GM21526 (cell line): Measurements from ENCODE around the gene SMKR1.
"Not testable (repeated sequence)": the region's sequence is repeated elsewhere in the genome, so short reads cannot be mapped to it uniquely, and the experiment has no call there.

Source experiments
- ATAC-seq: cut with Tn5 transposase; IDR thresholded peaks from one replicate; pipeline ENCODE4 v1.9.1; 2021; ENCODE audit warnings: moderate library complexity; ENCODE audit not compliant: unreplicated experiment, low FRiP score

Gene SMKR1

GRCh38 chr7:129501760-129502707 lies at the start of gene SMKR1:
Gene SMKR1 (plus strand): TSS chr7:129502531. CDS start chr7:129502825, 294 bp downstream.
- ATAC-seq: peak; percentile 92

GRCh38 chr7:129452589-129453231 lies 49.6 kb upstream of the SMKR1 start:
- no peak for ATAC-seq

- no peak for ATAC-seq
Observed at GRCh38 chr7:129453510-129454248, 48.7 kb upstream of the SMKR1 start.

- ATAC-seq: no peak
Observed at GRCh38 chr7:129454249-129454551, 48.1 kb upstream of the SMKR1 start.

DNA sequence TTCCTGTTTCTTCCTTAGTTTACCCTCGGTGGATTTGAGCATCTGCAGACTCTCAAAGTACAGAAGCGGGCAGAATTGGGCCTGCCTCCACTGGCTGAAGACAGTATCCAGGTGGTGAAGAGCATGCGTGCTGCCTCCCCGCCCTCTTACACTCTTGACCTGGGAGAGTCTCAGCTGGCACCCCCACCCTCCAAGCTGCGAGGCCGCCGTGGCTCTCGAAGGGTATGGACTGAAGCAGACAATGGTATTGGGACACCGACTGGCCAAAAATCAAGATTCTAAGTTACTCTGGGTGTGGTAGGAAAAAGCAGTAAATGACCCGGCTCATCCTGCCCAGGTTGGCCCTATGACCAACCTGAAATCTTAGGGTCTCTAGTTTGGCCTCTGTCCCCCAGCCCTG lies 45.9 kb upstream of the SMKR1 start:
- ATAC-seq: no peak

GRCh38 chr7:129457101-129457500 lies 45.2 kb upstream of the SMKR1 start:
- no peak for ATAC-seq

GRCh38 chr7:129458171-129458570 lies 44.2 kb upstream of the SMKR1 start:
- ATAC-seq: no peak

- ATAC-seq: no peak
Observed at GRCh38 chr7:129461809-129462208, 40.5 kb upstream of the SMKR1 start.

GRCh38 chr7:129462420-129462819 lies 39.9 kb upstream of the SMKR1 start:
- no peak for ATAC-seq

DNA sequence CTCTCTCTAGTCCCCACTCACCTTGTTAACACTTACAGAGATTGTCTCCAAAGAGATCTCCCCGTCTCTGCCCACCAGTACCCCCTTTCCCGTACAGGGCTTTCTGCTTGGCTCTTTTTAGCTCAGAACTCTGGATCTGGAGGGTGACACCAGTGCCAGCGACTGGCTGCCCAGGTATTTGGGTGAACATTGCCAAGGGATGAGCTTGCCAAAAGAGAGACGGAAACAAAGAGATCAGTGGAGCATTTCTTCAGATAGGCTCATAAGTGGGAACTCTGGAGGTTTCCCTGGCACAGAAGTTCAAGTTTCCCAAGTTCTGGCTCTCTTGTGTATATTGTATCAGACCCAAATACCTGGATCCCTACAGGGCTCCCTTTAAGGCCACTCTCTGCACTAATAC lies 38.1 kb upstream of the SMKR1 start:
- ATAC-seq: no peak

GRCh38 chr7:129465080-129465479 lies 37.3 kb upstream of the SMKR1 start:
- ATAC-seq: no peak

- no peak for ATAC-seq
Observed at GRCh38 chr7:129466796-129467195, 35.5 kb upstream of the SMKR1 start.

DNA sequence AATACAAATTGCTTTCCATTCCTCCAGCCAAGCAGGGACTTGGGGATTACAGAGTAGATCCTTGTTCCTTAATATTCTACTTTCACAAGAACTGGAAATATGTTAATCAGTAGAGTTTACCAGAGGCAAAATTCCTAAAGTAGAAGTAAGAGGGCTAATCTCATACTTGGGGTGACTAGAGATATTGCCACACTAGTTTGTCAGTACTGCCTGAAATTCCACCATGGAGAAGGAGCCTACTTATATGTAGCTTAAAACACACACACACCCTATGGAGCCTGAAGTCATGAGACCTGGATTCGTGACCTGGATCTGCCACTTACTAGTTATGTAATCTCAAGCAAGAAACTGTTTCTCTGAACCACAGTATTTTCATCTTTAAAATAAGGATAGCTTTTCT lies 34.2 kb upstream of the SMKR1 start:
- no peak for ATAC-seq

DNA sequence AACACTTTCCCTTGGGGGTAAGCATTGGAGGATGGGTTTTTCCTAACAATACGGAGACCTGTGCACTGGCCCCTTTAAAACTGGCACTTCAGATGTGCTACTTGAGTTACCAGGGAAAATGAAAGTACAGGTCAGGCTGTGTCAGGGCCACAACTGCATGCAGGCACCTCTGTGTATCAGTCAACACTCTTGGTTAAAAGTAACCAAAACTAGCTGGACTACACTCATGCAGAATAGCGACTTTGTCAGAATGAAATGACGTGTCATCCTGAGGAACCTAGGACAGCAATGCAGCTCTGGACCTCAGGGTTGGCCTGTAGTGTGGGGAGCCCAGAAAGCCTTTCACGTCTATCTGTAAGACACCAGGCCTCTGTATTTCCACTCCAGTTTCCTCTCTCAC lies 33.8 kb upstream of the SMKR1 start:
- no peak for ATAC-seq

DNA sequence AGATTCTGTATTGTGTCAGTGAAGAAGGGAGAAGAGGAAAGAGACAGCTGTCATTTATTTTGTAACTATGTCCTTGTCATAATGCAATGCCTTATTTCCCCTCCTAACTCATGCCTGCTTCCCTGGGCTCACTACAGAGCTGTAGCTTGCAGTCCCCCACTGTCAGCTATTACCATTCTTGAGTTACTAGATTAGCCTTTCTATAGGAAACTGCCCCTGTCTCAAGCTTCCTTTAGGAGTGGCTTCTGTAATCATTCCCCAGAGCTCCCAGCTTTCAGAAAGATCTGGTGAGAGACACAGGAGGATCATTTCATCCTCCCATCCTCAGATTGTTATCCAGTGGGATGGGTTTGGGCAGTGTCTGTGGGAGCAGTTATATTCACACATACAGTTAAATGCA lies 32.4 kb upstream of the SMKR1 start:
- no peak for ATAC-seq

DNA sequence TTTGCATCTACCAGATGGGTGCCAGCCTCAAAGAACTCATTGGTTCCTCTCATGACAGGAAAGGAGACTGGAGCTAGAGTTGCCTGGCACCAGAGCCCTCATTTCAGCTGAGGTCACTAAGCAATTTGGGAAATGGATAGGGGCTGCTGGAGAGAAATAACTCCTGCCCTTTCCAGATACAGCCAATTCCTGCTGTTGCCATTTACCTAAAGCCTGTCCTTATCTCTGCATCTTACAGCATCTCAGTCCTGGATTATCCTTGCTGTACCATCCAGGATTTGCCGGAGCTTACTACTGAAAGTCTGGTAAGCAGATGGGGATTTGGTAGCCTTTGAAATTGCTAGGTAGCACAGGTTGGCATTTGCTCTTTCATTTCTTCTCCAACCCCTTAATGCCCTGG lies 31.9 kb upstream of the SMKR1 start:
- no peak for ATAC-seq

- ATAC-seq: no peak
Observed at GRCh38 chr7:129471402-129471827, 30.9 kb upstream of the SMKR1 start.

DNA sequence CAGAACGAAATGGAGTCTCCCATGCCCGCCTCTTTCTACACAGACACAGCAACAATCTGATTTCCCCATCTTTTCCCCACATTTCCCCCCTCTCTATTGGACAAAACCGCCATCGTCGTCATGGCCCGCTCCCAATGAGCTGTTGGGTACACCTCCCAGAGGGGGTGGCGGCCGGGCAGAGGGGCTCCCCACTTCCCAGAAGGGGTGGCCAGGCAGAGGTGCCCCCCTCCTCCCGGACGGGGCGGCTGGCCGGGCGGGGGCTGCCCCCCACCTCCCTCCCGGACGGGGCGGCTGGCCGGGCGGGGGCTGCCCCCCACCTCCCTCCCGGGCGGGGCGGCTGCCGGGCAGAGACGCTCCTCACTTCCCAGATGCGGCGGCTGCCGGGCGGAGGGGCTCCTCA lies 26.4 kb upstream of the SMKR1 start:
- not testable (repeated sequence) for ATAC-seq

DNA sequence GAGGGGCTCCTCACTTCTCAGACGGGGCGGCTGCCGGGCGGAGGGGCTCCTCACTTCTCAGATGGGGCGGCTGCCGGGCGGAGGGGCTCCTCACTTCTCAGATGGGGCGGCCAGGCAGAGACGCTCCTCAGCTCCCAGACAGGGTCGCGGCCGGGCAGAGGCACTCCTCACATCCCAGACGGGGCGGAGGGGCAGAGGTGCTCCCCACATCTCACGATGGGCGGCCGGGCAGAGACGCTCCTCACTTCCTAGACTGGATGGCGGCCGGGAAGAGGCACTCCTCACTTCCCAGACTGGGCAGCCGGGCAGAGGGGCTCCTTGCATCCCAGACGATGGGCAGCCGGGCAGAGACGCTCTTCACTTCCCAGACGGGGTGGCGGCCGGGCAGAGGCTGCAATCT lies 25.9 kb upstream of the SMKR1 start:
- not testable (repeated sequence) for ATAC-seq

DNA sequence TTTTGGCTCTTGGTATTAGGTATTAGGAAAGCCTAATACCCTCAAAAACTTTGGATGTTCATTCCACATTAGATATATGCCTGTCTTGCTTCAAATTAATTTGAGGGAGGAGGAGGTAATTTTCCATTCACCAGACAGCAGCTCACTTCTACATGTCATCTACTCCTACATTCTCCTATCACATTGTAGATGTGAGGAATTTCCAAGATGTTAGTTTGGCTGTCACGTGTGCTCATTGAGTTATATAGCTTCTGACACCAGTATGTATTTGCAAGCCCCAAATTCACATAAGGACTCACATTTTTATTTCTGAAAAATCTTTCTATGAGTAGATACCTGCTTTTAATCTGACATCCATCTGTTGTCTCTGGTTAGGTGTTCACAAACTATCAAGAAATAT lies 22.5 kb upstream of the SMKR1 start:
- no peak for ATAC-seq

DNA sequence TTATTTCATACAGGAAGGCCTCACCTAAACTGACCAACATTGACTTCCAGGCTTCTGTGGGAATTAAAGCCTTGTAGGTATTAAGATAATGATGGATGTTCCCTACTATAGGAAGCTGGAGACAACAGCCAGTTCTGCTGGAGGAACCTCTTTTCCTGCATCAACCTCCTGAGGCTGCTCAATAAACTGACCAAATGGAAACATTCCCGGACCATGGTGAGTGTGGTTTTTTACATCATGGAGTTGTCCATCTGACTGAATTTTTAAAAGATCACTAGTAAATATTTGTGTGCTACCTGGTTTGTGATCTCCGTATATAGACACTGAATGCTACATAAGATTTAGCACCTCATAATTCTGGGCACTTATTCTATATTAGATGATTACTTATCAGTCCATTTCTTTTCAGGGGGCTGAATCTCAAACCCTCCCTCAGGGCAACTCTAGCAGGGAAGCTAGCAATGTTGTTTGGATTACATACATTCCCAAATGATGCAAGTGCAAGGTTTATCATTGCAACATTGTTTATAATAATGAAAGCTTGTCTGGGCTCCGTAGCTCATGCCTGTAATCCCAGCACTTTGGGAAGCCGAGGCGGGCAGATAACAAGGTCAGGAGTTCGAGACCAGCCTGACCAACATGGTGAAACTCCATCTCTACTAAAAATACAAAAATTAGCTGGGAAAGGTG lies 21.5 kb upstream of the SMKR1 start:
- no peak for ATAC-seq
